Osteocyte (in vitro differentiated cells): Measurements from ENCODE around the gene APOBEC3A. TPM values are rescaled to one million over a fixed set of nuclear protein-coding genes. Genes with fewer than 3 reads are reported as not detected.
"Not testable (repeated sequence)": the region's sequence is repeated elsewhere in the genome, so short reads cannot be mapped to it uniquely, and the experiment has no call there.

ENCODE experiments used
- DNase-seq: peaks from one replicate; pipeline ENCODE4 v3.0.0; 2021; ENCODE audit warnings: mixed read lengths; ENCODE audit not compliant: unreplicated experiment; ENCODE audit errors: extremely low spot score
- H3K27ac Mint-ChIP-seq: one replicate; pipeline ENCODE4 v1.8.0; 2021; ENCODE audit warnings: mild to moderate bottlenecking, mixed read lengths; ENCODE audit not compliant: unreplicated experiment
- H3K27me3 Mint-ChIP-seq: one replicate; pipeline ENCODE4 v1.8.0; 2021; ENCODE audit warnings: mixed read lengths; ENCODE audit not compliant: unreplicated experiment
- H3K36me3 Mint-ChIP-seq: one replicate; pipeline ENCODE4 v1.8.0; 2021; ENCODE audit warnings: mixed read lengths; ENCODE audit not compliant: unreplicated experiment
- H3K4me1 Mint-ChIP-seq: one replicate; pipeline ENCODE4 v1.8.0; 2021; ENCODE audit warnings: mixed read lengths; ENCODE audit not compliant: unreplicated experiment
- H3K4me3 Mint-ChIP-seq: one replicate; pipeline ENCODE4 v1.8.0; 2021; ENCODE audit warnings: mild to moderate bottlenecking, moderate library complexity, mixed read lengths; ENCODE audit not compliant: unreplicated experiment
- H3K9me3 Mint-ChIP-seq: one replicate; pipeline ENCODE4 v1.8.0; 2021; ENCODE audit warnings: mixed read lengths; ENCODE audit not compliant: unreplicated experiment
- CTCF ChIP-seq: fragments of 200-600 bp; sonication (generic); IDR thresholded peaks from 2 replicates; pipeline ENCODE4 v1.5.0; 2021; ENCODE audit warnings: antibody characterized with exemption, mild to moderate bottlenecking, moderate library complexity
- total RNA-seq: library from RNA; stranded (reverse); gene quantifications from 2 replicates; pipeline ENCODE4 v1.2.1, GENCODE V29; 2021

Gene APOBEC3A
- total RNA-seq, 1 donor from 2014 or later = not detected

GRCh38 chr22:38986629-38987028 is 29.2 kb downstream of the APOBEC3A start:
- Mint-ChIP-seq H3K4me1 (peaks cover 9% of the 10 kb centered on the region), H3K36me3 (no peaks in the 10 kb centered on the region), H3K27ac (no peak overlapping the region), H3K9me3 (no peaks in the 10 kb centered on the region), H3K27me3 (no peaks in the 10 kb centered on the region), H3K4me3 (no peak overlapping the region)
- no peak for TF ChIP-seq CTCF
- DNase-seq = no peak

- H3K4me1 Mint-ChIP-seq = peaks cover 4% of the 10 kb centered on the region
- no peaks in the 10 kb centered on the region for H3K36me3 Mint-ChIP-seq
- no peaks in the 10 kb centered on the region for H3K27me3 Mint-ChIP-seq
- H3K27ac Mint-ChIP-seq = no peak overlapping the region
- H3K4me3 Mint-ChIP-seq = no peak overlapping the region
- no peak for TF ChIP-seq CTCF
- DNase-seq = no peak
- no peaks in the 10 kb centered on the region for H3K9me3 Mint-ChIP-seq
Observed at GRCh38 chr22:38987171-38987895, 29.9 kb downstream of the APOBEC3A start.

DNA sequence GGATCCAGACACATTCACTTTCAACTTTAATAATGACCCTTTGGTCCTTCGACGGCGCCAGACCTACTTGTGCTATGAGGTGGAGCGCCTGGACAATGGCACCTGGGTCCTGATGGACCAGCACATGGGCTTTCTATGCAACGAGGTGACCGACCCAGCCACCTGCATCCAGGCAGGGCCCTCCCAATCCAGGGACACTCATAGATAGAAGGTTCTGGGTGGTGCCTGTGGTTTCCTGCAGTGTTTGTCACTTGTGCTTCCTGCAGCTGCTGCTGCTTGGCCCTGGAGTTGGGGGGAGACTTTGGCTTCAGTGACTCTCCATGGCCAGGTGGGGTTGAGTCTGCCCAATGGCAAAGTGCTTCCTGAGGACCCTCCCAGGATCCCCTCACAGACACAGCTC is 32.1 kb downstream of the APOBEC3A start:
- Mint-ChIP-seq H3K27me3 (no peaks in the 10 kb centered on the region), H3K4me1 (no peaks in the 10 kb centered on the region), H3K27ac (no peak overlapping the region), H3K36me3 (no peaks in the 10 kb centered on the region), H3K9me3 (no peaks in the 10 kb centered on the region), H3K4me3 (no peak overlapping the region)
- TF ChIP-seq CTCF = no peak
- no peak for DNase-seq

DNA sequence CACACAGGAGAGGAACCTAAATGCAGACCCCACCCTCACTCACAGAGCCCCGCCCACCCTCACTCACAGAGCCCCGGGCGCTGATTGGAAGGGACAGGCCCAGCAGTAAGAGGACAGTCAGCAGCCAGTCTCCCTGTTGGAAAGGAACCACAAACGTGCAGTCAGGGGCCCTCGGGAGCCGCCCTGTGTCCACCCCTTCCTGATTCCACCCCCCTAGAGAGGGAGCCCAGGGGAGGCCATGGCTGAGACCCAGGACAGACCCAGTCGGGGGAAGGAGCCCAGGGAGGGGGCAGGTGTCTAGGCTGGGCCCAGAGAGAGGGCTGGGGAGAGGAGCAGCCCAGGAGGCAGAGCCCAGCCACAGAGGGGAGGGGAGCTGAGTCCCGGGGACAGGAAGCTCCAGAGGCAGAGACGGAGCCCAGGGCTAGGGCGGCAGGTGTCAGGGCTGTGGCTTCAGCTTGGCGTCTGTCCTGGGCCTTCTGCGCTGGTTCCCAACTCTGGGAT is 35.5 kb downstream of the APOBEC3A start:
- H3K4me1 Mint-ChIP-seq, H3K27ac Mint-ChIP-seq, H3K36me3 Mint-ChIP-seq, H3K9me3 Mint-ChIP-seq, H3K4me3 Mint-ChIP-seq, DNase-seq, H3K27me3 Mint-ChIP-seq: not testable (repeated sequence)

- H3K36me3 Mint-ChIP-seq = no peaks in the 10 kb centered on the region
- no peaks in the 10 kb centered on the region for H3K4me1 Mint-ChIP-seq
- H3K9me3 Mint-ChIP-seq = peaks cover 4% of the 10 kb centered on the region
- peaks cover 15% of the 10 kb centered on the region for H3K27me3 Mint-ChIP-seq
- no peak for DNase-seq
- no peak overlapping the region for H3K27ac Mint-ChIP-seq
- no peak overlapping the region for H3K4me3 Mint-ChIP-seq
- no peak for TF ChIP-seq CTCF
Observed at GRCh38 chr22:38996105-38996504, 38.7 kb downstream of the APOBEC3A start.
